ENCODE data around the gene SURF1.

GRCh38 chr9:133362359-133363044 is 6.2 kb upstream of the SURF1 start:
- TF ChIP-seq, protein P1, sequence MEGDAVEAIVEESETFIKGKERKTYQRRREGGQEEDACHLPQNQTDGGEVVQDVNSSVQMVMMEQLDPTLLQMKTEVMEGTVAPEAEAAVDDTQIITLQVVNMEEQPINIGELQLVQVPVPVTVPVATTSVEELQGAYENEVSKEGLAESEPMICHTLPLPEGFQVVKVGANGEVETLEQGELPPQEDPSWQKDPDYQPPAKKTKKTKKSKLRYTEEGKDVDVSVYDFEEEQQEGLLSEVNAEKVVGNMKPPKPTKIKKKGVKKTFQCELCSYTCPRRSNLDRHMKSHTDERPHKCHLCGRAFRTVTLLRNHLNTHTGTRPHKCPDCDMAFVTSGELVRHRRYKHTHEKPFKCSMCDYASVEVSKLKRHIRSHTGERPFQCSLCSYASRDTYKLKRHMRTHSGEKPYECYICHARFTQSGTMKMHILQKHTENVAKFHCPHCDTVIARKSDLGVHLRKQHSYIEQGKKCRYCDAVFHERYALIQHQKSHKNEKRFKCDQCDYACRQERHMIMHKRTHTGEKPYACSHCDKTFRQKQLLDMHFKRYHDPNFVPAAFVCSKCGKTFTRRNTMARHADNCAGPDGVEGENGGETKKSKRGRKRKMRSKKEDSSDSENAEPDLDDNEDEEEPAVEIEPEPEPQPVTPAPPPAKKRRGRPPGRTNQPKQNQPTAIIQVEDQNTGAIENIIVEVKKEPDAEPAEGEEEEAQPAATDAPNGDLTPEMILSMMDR (IDR thresholded peaks at IDR 0.05), result no peak
- no peak for TF ChIP-seq POLR2A (IDR thresholded peaks at IDR 0.05)
